Transverse colon (tissue), 4 donors: ENCODE measurements around the gene CBX8.
A peak's percentile ranks its signal among the peaks of the same experiment; 100 is the strongest.

Source experiments
- EP300 ChIP-seq: sonication (generic); formaldehyde crosslinking; IDR thresholded peaks from one replicate; pipeline ENCODE4 v1.6.1; 2017; ENCODE audit warnings: antibody characterized with exemption, low read depth
- POLR2A ChIP-seq: fragments of 450-650 bp; IDR thresholded peaks from one replicate; pipeline ENCODE4 v1.6.1; 2016; ENCODE audit warnings: antibody characterized with exemption, mild to moderate bottlenecking, moderate library complexity
- POLR2AphosphoS5 ChIP-seq, 3 donors: sonication (generic); formaldehyde crosslinking; IDR thresholded peaks; one replicate each; pipeline ENCODE4 v1.6.1; 2016; ENCODE audit warnings: antibody characterized with exemption in 3 of 3
- TF ChIP-seq, protein P1 (sequence below), 5 experiments: fragments of 200-600 bp in 3 of 5; fragments of 450-650 bp in 2 of 5; sonication (generic) in 3 of 5; IDR thresholded peaks; 1 replicate in 2 of 5; 2 replicates in 3 of 5; pipeline ENCODE4 v1.5.1; 2016 to 2017; ENCODE audit warnings: antibody characterized with exemption in 5 of 5, inconsistent platforms in 3 of 5, mild to moderate bottlenecking in 2 of 5, moderate library complexity in 1 of 5

DNA sequence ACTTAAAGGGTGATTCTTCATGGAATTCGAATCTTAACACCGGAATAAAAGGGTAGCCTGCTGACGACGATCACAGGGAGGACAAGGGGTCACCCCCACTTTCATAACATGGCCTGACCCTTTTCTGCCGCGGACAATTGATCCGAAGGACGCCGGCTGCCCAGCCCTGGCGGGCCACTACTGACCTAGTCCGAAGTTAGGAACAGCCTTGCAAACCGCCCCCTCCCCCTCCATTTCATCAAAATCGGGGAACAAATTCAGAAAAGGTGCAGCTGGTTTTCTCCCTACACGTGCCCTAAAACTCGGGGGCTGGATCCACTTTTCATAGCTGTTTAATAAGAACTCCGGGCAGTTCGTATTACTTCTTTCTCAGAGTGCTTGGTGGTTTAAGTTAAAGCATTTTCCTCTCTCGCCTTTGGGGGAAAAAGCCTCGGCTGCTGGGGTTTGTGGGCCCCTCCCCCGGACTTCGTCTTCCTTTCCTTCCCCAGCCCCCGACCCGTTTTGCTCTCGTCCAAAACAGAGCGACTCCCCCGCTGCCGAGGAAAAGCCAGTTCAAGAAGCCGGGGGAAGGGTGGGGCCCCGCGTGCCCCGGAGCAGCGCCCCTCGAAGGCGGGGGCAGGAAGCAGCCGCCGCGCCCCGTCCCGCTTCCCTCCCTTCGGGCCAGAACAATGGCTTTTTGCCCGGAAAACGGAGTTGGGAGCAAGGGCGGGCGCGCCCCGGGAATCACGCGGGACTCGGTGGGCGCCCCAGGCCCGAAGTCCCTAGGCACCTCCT lies 19.6 kb downstream of the CBX8 start:
- TF ChIP-seq, protein P1, sequence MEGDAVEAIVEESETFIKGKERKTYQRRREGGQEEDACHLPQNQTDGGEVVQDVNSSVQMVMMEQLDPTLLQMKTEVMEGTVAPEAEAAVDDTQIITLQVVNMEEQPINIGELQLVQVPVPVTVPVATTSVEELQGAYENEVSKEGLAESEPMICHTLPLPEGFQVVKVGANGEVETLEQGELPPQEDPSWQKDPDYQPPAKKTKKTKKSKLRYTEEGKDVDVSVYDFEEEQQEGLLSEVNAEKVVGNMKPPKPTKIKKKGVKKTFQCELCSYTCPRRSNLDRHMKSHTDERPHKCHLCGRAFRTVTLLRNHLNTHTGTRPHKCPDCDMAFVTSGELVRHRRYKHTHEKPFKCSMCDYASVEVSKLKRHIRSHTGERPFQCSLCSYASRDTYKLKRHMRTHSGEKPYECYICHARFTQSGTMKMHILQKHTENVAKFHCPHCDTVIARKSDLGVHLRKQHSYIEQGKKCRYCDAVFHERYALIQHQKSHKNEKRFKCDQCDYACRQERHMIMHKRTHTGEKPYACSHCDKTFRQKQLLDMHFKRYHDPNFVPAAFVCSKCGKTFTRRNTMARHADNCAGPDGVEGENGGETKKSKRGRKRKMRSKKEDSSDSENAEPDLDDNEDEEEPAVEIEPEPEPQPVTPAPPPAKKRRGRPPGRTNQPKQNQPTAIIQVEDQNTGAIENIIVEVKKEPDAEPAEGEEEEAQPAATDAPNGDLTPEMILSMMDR (IDR thresholded peaks at IDR 0.05): peak in 1 of 5 experiments; percentile 6
- TF ChIP-seq POLR2A (no peak), EP300 (no peak), POLR2AphosphoS5 (IDR thresholded peaks at IDR 0.05) (no peak)
